HG02852 (cell line): Measurements from ENCODE around the gene DNASE1L1.
"Not testable (repeated sequence)": the region's sequence is repeated elsewhere in the genome, so short reads cannot be mapped to it uniquely, and the experiment has no call there.

Source experiments
- ATAC-seq: cut with Tn5 transposase; IDR thresholded peaks from one replicate; pipeline ENCODE4 v1.9.1; 2021; ENCODE audit warnings: mild to moderate bottlenecking, moderate library complexity; ENCODE audit not compliant: unreplicated experiment

The DNASE1L1 gene

DNA sequence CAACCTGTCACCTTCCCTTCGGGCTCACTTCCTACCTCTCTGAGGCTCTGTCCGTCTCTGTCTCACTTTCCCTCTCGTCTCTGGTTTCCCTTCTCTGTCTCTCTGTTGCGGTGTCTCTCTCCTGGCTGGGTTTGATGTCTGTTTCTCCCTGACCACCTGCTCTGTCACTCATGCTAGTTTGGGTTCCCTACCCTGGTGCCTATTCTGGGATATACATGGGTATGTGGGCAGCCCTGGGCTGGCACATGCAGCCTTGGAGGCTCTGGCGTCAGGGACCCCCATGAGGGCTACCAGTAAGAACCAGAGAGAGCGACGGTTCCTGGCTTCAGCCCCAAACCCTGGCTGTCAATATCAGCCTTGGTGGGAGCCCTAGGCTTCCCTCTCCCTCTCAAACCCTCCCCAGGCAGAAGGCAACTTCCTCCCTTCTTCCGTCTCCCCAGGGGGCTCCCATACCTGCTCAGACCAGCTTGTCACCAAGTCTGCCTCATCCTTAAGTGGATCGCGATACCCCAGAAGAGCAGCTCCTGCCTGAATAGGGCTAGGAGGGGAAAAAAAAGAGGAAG is 314 bp downstream of the DNASE1L1 start:
- no peak for ATAC-seq

DNA sequence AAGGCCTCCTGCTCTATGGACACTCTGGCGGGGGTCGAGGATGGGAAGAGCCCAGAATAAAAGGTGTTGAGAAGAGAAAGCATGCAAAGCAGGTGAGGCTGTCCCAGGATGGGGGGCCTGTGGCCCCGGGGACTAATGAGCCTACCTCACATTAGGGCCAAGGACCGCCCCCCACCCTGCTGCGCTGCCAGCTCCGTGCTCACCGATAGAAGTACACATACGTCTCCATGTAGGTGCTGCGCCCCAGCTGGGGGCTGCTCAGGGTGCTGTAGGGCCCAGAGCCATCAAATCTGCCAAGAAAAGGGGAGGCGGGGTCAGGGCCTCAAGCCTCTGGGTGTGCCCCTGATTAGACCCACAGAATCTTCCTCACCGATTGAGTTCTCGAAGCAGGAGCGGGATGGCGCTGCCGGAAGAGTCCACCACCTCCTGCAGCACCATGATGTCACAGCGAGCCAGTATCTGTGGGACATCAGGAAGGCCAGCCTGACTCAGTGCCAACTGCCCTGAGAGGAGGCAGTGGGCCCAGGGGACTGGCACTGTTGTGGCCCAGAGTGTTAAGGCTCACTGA is 4.3 kb downstream of the DNASE1L1 start:
- ATAC-seq = no peak

DNA sequence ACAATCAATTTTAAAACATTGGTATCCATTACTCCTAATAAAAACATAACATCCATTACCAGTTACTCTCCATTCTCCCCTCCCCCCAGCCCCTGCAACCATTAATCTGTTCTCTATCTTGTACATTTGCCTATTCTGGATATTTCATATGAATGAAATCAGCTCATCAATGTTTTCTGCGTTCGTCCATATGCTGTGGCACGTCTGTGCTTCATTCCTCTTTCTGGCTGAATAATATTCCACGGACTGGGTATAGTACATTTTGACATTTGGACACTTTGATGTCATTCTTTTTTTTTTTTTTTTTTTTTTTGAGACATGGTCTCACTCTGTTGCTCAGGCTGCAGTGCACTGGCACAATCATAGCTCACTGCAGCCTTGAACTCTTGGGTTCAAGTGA is 5.2 kb downstream of the DNASE1L1 start:
- ATAC-seq = no peak

DNA sequence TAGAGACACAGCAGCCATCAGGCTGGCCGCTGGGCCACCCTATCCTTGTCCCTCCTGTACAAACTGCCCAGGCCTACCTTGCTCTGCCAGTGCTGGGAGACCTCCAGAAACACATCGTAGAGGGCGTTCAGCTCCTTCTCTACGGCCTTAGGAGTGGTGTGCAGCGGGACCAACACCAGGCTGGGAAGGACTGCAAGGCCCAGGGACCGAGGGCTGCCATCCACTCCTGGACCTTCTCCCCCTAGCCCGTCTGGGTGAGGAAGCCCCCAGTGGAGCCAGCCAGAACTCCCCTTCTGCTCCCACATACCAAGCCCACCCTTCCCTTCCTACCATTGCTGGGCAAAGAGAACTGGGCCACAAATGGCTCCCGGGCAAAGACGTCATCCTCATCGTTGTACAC is 5.9 kb downstream of the DNASE1L1 start:
- no peak for ATAC-seq

DNA sequence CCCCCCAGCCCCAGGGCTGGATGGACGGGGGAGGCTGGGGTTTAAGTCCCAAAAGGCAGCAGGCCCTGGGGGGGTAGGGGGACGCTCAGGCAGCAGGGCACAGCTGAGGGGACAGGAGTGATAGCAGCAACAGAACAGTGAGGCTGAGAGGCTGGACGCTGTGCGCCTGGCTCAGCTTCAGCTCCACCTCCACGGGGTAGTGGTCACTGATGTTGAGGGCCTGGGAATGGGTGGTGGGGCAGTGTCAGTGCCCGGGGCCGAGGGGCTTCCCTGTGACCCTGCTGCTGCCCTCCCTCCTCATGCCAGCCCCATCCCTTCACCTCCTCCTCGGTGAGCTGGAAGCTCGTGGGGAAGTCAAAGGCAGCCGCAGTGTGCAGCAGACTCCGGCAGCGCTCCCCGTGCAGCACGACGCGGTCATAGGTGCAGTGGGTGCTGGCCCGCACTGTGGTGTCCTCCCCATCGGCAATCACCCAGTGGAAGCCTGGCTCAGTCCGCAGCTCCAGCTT is 6.4 kb downstream of the DNASE1L1 start:
- ATAC-seq = no peak

DNA sequence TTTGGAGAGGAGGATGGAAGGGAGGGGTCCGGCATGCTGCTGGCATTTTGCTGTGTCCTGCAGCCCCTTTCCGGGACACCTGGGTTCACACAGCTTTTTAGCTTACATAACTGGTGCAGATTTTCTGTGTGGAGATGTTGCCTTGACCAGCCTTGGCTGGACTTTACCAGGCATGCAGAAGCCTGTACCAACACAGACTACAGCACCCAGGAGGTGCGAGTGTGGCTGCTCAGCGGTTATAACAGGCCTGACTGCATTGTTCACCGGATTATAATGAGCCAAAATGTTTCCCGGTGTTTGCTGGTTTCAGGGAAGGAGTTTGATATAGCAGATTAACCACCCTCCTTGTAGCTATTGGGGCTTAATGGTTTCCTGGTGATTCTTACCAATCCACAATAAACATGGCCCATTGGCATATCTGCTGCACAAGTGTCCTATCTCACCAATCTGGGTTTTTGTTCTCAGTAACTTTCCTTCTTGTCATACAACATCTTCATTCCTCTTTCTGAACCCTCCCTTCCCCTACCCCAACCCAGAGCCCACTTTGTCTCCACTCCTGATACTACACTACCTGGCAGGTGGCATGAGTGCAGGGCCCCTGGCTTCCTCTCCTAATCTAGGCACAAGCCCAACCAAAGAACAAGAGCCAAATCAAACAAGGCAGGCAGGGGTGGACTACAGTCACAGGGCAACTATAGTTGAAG is 7.0 kb downstream of the DNASE1L1 start:
- no peak for ATAC-seq

DNA sequence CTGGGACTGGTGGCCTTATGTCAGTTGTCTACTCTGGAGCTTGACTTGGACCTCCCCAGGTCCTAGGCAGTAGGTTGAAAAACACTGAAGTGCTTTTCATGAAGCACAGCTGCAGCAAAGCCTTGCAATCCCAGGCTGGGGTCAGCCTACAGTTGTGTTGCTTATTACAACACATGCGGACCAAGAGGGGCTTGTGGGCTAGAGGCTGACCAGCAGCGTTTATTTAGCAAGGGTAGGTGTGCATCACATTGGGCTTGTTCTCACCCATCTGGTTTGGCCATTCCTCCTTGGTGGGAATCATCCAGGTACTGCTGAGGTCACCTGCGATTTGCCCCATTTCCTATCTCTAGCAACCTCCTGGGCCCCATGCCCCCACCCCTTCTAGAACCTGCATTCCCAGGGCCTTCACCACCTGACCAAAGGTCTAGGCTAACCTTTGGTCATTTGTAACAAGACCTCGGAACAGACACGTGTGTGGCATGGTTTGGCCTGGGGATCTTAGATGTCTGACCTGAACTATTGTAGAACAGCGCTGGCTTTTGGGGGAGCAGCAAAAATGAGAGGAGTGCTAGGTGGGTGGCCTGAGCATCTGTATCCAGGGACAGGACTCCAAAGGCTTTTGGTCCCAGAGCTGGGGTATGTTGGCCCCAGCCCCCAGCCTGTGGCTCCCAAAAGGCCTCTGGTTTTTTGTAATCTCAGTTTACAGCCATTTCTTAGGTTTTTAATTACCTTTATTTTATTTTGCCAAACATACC is 7.8 kb downstream of the DNASE1L1 start:
- ATAC-seq = no peak

DNA sequence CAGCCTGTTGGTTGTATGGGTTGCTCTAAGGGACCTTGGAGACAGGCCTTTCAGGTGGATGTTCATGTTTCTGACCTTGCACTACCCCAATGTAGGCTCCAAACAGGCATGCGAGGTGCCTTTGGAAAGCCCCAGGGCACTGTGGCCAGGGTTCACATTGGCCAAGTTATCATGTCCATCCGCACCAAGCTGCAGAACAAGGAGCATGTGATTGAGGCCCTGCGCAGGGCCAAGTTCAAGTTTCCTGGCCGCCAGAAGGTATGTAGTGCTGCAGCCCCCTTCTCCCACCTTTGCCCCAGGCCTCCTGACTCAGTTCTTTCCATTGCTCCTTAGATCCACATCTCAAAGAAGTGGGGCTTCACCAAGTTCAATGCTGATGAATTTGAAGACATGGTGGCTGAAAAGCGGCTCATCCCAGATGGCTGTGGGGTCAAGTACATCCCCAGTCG is 8.7 kb downstream of the DNASE1L1 start:
- not testable (repeated sequence) for ATAC-seq

DNA sequence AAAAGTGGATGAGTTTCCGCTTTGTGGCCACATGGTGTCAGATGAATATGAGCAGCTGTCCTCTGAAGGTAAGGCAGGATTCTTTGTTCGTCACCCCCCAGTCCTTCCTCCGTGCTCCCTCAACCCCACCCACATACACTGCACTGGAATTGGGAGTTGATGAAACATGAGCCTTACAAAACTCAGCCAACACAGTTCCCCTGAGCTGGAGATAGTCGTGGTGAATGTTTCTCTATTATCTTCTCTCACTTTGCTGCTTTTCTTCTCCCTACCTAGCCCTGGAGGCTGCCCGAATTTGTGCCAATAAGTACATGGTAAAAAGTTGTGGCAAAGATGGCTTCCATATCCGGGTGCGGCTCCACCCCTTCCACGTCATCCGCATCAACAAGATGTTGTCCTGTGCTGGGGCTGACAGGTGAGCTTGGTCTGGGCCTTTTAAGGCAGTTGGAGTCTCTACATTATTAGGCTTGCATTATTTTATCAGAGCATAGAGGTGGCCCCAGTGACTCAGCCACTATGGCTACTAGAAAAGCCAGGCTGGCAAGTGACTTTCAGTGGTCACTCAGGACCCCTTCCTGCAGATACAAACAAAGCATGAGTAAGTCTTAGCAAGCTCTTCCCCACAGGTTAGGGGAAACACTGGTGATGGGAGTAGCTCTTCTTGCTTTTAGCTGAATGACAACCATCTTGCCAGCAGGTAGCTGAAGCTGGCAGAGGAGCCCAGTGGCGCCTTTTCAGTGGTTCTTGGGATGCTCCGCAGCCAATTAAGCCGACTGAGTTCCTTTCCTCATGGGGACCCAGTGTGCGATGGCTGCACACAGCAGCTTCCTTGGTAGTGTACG is 9.3 kb downstream of the DNASE1L1 start:
- no peak for ATAC-seq

DNA sequence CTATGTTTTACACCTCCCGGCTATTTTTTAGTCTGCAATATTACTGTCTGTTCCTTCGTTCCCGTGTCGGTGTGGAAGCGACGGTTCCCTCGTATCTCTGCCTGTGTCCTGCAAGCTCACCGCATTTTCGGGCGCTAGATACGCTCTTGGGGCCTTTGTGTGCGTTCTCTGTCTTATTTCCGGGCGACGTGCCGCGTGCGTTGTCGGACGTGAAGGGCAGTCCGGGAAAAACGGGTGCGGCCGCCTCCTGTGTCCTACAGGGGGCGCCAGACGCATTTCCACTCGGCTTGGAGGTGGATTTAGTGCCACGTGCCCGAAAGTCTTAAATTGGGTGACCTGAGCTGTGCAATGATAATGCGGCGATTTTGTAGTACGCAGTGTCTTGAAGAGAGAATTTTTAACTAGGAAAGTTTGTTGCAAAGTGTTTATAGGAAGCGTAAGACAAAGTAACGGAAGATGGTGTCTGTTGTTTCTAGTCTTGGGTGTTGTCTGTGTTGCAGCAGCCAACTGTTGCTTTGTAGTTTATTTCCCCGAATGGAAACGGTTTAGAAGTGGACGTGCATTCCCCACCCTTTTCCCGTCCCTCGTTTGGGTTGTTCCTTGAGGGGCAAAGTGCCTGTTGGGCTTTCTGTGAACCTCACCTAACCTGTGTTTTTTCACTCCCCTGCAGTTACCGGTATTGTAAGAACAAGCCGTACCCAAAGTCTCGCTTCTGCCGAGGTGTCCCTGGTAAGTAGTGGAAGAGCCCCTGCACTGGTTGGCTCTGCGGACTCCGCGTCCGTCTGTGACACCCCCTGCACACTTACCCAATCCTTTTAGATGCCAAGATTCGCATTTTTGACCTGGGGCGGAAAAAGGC is 10.2 kb downstream of the DNASE1L1 start:
- ATAC-seq = peak; percentile 30

DNA sequence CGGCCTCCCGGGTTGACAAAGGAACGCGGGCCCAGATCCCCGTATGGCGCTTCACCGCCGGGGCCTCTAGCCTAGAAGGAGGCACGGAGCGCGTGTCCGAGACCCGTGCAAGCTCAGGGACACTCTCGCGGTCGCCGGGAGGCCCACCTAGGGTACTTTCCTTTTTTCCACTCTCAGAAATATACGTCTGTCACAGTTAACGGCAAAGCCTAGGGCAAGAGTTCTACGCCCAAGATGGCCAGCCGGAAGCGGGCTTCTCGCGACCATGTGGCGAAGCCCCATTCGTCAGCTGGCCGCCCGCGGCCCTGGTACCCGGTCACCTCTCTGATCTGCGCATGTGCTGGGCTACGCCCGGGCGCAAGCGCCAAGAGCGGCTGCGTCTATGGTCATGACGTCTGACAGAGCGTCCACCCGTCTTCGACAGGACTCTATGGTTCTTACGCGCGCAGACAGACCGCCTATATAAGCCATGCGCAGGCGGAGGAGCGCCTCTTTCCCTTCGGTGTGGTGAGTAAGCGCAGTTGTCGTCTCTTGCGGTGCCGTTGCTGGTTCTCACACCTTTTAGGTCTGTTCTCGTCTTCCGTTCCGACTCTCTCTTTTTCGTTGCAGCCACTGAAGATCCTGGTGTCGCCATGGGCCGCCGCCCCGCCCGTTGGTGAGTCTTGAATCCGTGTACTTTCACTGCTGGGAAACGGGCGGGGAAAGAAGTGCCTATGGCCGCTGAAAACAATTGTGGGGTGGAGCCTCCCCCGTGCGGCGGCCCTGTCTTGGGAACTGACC is 11.0 kb downstream of the DNASE1L1 start, which contains the start of gene RPL10:
Gene RPL10, plus strand, starts transcription at position 490 of the 780 bp plus-strand sequence. Its CDS starts 143 bp downstream, at position 633.
- ATAC-seq = peak; percentile 64

DNA sequence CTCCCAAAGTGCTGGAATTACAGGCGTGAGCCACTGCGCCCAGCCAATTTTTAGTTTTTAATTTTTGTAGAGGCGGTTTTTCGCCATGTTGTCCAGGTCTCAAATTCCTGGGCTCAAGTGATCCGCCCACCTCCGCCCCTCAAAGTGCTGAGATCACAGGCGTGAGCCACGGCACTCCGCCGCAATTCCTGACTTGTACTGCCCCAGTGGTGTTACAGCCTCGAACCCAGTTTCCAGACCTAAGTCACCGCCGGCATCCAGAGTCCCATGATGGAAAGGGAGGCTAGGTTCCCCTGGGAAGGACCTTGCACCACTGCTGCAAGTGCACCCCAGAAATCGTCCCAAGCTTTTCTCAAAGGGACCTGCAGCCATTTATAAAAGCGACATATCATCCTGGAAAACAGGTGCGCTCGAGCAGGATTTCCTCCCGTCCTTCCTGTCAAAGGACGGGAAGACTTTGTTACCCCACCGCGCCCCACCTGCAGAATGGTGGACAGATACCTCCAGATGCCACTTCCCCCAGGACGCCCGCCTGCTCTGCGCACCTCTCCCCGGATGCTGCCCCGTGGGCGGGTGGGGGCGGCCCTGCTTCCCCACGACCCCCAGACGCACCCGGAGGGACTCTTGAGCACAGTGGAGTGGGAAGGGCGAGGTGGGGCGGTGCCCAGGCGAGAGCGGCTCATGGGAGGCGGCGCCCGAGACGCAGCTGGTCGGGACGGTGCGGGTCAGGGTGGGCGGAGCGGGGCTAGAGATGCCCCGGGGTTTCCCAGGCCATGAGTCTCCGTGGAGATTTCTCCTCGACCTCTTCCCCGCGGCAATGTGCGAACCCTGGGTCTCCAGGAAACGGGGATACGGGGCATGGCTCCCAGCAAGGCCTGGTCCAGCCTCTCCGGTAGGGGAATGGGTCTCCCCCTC is 11.8 kb downstream of the DNASE1L1 start:
- peak; percentile 52 for ATAC-seq

DNA sequence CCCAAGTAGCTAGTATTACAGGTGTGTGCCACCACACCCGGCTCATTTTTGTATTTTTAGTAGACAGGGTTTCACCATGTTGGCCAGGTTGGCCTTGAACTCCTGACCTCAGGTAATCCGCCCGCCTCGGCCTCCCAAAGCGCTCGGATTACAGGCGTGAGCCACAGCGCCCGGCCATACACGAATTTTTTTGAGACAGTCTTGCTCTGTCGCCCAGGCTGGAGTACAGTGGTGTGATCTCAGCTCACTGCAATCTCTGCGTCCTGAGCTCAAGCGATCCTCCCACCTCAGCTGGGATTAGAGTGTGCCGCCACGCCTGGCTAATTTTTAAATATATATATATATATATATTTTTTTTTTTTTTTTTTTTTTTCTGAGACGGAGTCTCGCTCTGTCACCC is 12.7 kb downstream of the DNASE1L1 start:
- not testable (repeated sequence) for ATAC-seq

DNA sequence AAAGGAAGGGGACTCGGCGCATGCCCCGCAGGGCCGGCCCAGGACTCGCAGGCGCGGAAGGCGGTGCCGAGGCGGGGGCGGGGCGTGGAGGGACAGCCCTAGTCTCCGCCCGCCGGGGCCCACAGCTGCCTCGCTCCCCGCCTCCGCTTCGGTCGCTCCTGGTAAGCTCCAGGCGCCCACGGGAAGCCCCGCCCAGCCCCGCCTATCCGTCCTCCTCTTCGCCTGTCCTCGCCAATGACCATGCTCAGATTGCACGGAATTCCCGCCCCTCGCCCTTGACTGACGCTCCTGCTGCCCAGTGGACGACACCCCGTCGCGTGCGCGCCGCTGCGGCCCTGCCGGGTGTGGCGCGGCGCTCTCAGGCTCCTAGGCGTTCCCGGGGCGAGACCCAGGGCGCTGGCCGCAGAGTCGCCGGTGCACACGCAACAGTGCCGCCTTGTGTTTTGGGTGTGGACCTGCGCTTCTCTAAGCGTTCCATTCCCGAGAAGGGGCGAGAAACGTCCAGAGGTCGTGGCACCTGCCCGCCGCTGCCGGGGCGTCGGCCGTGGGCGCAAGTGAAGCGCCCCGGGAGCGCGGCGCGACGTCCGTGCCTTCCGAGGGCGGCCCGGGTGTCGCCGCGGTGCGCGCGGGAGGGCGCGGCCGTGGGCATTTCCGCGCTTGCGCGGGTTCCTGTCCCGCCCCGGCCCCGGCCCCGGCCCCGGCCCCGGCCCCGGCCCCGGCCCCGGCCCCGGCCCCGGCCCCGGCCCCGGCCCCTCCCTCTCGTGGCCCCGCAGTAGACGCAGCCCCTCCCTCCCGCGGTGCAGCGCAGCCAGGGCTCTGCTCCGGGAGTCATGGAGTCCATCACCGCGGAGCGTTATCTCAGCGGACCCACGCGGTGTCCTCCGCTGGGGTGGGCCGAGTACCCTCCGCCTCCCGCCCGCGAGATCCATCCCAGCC is 19.0 kb downstream of the DNASE1L1 start:
- ATAC-seq = peak; percentile 60

DNA sequence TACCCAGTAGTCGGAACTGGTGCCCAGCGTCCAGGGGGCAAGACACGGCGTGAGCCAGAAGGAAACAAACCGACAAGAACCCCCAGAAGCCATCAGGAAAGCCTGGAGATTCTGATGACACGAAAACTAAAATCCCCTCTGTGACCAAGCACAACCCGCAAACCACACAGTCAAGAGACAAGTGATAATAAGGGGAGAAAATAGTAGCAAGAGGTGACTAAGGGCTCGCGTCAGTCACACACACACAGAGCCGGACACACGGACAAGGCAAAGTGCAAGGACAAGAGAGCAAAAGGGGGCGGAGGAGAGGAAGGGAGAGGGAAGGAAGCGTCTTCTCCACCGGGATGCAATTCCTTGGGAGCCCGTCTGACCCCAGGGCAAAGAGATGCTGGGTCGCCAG is 20.4 kb downstream of the DNASE1L1 start:
- not testable (repeated sequence) for ATAC-seq

DNA sequence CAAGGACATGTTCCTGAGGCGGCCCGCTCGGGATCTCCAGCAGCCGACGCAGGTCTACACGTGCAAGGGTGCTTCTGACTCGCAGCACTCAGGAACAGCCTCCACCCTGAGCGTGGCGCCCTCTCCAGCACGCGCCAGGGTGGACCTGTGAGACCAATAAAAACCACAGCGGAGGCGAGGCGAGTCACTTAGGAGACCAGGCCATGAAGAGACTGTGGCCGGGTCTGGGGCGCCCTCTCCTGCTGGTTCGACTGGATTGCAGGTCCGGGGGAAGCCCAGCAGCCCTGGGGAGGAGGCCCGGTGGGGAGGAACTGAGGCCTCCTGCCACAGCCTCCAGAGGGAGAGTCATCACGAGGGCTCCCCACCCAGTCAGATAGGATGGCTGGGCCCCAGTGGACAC is 21.0 kb downstream of the DNASE1L1 start:
- ATAC-seq = not testable (repeated sequence)
